SK-N-SH (cell line): ENCODE results near the gene PDE9A. TPM values are rescaled to one million over a fixed set of nuclear protein-coding genes. Genes with fewer than 3 reads are reported as not detected.

Experiments
- CTCF ChIA-PET: fragments of 300-600, 350-600 bp; formaldehyde crosslinking; extraction: SDS; loops from one replicate; lab custom pipeline; 2021; lab: Yijun Ruan, JAX
- POLR2A ChIA-PET: fragments of 350-600 bp; sonication (Branson Sonifier 250); formaldehyde crosslinking; extraction: SDS; loops from one replicate; lab custom pipeline; 2020; ENCODE audit warnings: antibody characterized with exemption, inconsistent platforms; lab: Yijun Ruan, JAX
- DNase-seq: peaks from one replicate; pipeline ENCODE4 v3.0.0; 2012
- H2AFZ ChIP-seq: fragments of 200-600 bp; sonication (generic); 2 replicates; pipeline ENCODE4 v1.8.1; 2016; ENCODE audit warnings: antibody characterized with exemption, mild to moderate bottlenecking, low read depth
- H3F3A ChIP-seq: fragments of 200-600 bp; sonication (generic); replicated peaks from 2 replicates; pipeline ENCODE3; 2016; ENCODE audit warnings: antibody characterized with exemption, mild to moderate bottlenecking; ENCODE audit not compliant: insufficient read depth
- H3K27ac ChIP-seq, 2 experiments: fragments of 200-500 bp in 1 of 2; fragments of 200-600 bp in 1 of 2; sonication (Bioruptor generic) in 1 of 2; sonication (generic), shearing (Covaris generic) in 1 of 2; 2 replicates each; pipeline versions ENCODE4 v1.5.1 to v1.6.1; 2014 to 2016; ENCODE audit warnings: low read depth in 2 of 2, inconsistent platforms in 1 of 2, low read length in 1 of 2, mild to moderate bottlenecking in 1 of 2, mixed read lengths in 1 of 2
- H3K27me3 ChIP-seq: fragments of 200-600 bp; sonication (generic), shearing (Covaris generic); 2 replicates; pipeline ENCODE4 v1.6.1; 2016; ENCODE audit warnings: mixed run types; ENCODE audit not compliant: insufficient read depth
- H3K36me3 ChIP-seq, 2 experiments: fragments of 200-500 bp in 1 of 2; fragments of 200-600 bp in 1 of 2; sonication (Bioruptor generic) in 1 of 2; sonication (generic) in 1 of 2; replicated peaks in 1 of 2; 2 replicates each; pipeline versions ENCODE3 to v1.5.1; 2014 to 2016; ENCODE audit warnings: low read length in 1 of 2, mild to moderate bottlenecking in 1 of 2; ENCODE audit not compliant: insufficient read depth in 2 of 2, control insufficient read depth in 1 of 2
- H3K4me1 ChIP-seq, 2 experiments: fragments of 200-500 bp in 1 of 2; fragments of 200-600 bp in 1 of 2; sonication (Bioruptor generic) in 1 of 2; sonication (generic), shearing (Covaris generic) in 1 of 2; 2 replicates each; pipeline versions ENCODE4 v1.5.1 to v1.6.1; 2014 to 2016; ENCODE audit warnings: low read depth in 1 of 2, low read length in 1 of 2, mixed run types in 1 of 2; ENCODE audit not compliant: insufficient read depth in 2 of 2, control insufficient read depth in 1 of 2
- H3K4me2 ChIP-seq: fragments of 200-600 bp; sonication (generic), shearing (Covaris generic); 2 replicates; pipeline ENCODE4 v1.6.1; 2017; ENCODE audit warnings: mixed run types
- H3K4me3 ChIP-seq, 2 experiments: fragments of 200-500 bp in 1 of 2; fragments of 200-600 bp in 1 of 2; sonication (Bioruptor generic) in 1 of 2; sonication (generic), shearing (Covaris generic) in 1 of 2; 2 replicates each; pipeline versions ENCODE4 v1.5.1 to v1.8.1; 2014 to 2016; ENCODE audit warnings: low read depth in 2 of 2, inconsistent platforms in 1 of 2, low read length in 1 of 2, mild to moderate bottlenecking in 1 of 2, mixed read lengths in 1 of 2, moderate library complexity in 1 of 2
- H3K79me2 ChIP-seq: fragments of 200-600 bp; sonication (generic); 2 replicates; pipeline ENCODE4 v1.8.1; 2017; ENCODE audit warnings: mild to moderate bottlenecking; ENCODE audit not compliant: insufficient read depth
- H3K9ac ChIP-seq: fragments of 200-600 bp; sonication (generic); 2 replicates; pipeline ENCODE4 v1.6.1; 2017; ENCODE audit warnings: mixed run types
- H3K9me2 ChIP-seq: fragments of 200-600 bp; sonication (generic); 2 replicates; pipeline ENCODE4 v1.6.1; 2017; ENCODE audit warnings: mixed run types
- H3K9me3 ChIP-seq: fragments of 200-600 bp; sonication (generic); 2 replicates; pipeline ENCODE4 v1.6.1; 2017; ENCODE audit warnings: mixed run types, mild to moderate bottlenecking, moderate library complexity
- H4K20me1 ChIP-seq: fragments of 200-600 bp; sonication (generic); 2 replicates; pipeline ENCODE4 v1.6.1; 2017; ENCODE audit warnings: mild to moderate bottlenecking, mixed run types; ENCODE audit not compliant: insufficient read depth
- CHD2 ChIP-seq: fragments of 150-350 bp; IDR thresholded peaks from 2 replicates; pipeline ENCODE4 v1.6.1; 2018; ENCODE audit warnings: low read length; ENCODE audit not compliant: partially characterized antibody
- ELF1 ChIP-seq: IDR thresholded peaks from 2 replicates; pipeline ENCODE4 v1.4.0; 2012
- EP300 ChIP-seq, 2 experiments: IDR thresholded peaks; 2 replicates each; pipeline versions ENCODE4 v1.4.0 to v1.6.1; 2012; ENCODE audit warnings: borderline replicate concordance in 1 of 2, low read depth in 1 of 2, low read length in 1 of 2
- FOXM1 ChIP-seq: IDR thresholded peaks from 2 replicates; pipeline ENCODE4 v1.4.0; 2012; ENCODE audit warnings: low read depth, mild to moderate bottlenecking
- GATA2 ChIP-seq: sonication (generic); formaldehyde crosslinking; IDR thresholded peaks from 2 replicates; pipeline ENCODE4 v1.5.0; 2020; ENCODE audit warnings: mild to moderate bottlenecking, missing genetic modification reagents
- MXI1 ChIP-seq: IDR thresholded peaks from 2 replicates; pipeline ENCODE4 v1.6.1; 2012; ENCODE audit warnings: mild to moderate bottlenecking, low read depth, low read length, improper control_type of control experiment
- NFIC ChIP-seq: IDR thresholded peaks from 2 replicates; pipeline ENCODE4 v1.4.0; 2012; ENCODE audit warnings: borderline replicate concordance
- NRF1 ChIP-seq: IDR thresholded peaks from 2 replicates; pipeline ENCODE4 v1.6.1; 2012; ENCODE audit warnings: low read depth, mild to moderate bottlenecking, low read length
- PBX3 ChIP-seq: IDR thresholded peaks from 2 replicates; pipeline ENCODE4; 2012
- RCOR1 ChIP-seq: fragments of 150-350 bp; IDR thresholded peaks from 2 replicates; pipeline ENCODE4 v1.6.1; 2017; ENCODE audit warnings: antibody characterized with exemption, low read length
- RFX5 ChIP-seq: IDR thresholded peaks from 2 replicates; pipeline ENCODE4 v1.6.1; 2012; ENCODE audit warnings: mild to moderate bottlenecking, improper control_type of control experiment, low read length
- RXRA ChIP-seq: IDR thresholded peaks from 2 replicates; pipeline ENCODE4 v1.4.0; 2012; ENCODE audit warnings: low read depth, mild to moderate bottlenecking, borderline replicate concordance
- SIN3A ChIP-seq: IDR thresholded peaks from 2 replicates; pipeline ENCODE4 v1.6.1; 2012; ENCODE audit warnings: low read depth, mild to moderate bottlenecking, low read length, moderate library complexity, borderline replicate concordance
- TCF12 ChIP-seq: IDR thresholded peaks from 2 replicates; pipeline ENCODE4 v1.4.0; 2012
- TEAD4 ChIP-seq: IDR thresholded peaks from 2 replicates; pipeline ENCODE4 v1.4.0; 2012; ENCODE audit warnings: mild to moderate bottlenecking, borderline replicate concordance; ENCODE audit not compliant: insufficient read depth
- YY1 ChIP-seq: IDR thresholded peaks from 2 replicates; pipeline ENCODE4 v1.4.0; 2012; ENCODE audit warnings: low read depth, mild to moderate bottlenecking
- WGBS: methylation state at CpG from one replicate; pipeline ENCODE4 v1.1.6; 2017; ENCODE audit warnings: low lambda C conversion rate; 5-methylcytosine and 5-hydroxymethylcytosine counted together
- polyA plus RNA-seq, 3 experiments: library from polyadenylated mRNA; depleted of rRNA; stranded (reverse); fragments of >200 nt; gene quantifications; 2 replicates each; pipeline ENCODE4 v1.2.3, GENCODE V29; 2012
- TF ChIP-seq, protein P1 (sequence below): IDR thresholded peaks from 2 replicates; pipeline ENCODE4 v1.6.1; 2012; ENCODE audit warnings: mild to moderate bottlenecking, low read depth, low read length, moderate library complexity
- TF ChIP-seq, protein P2 (sequence below): fragments of 150-350 bp; IDR thresholded peaks from 2 replicates; pipeline ENCODE4 v1.6.1; 2016; ENCODE audit warnings: mild to moderate bottlenecking, low read depth, low read length

Gene PDE9A
- polyA plus RNA-seq, 1 of the 3 experiments (the other 2 are of a cell fraction): 0.28 TPM

DNA sequence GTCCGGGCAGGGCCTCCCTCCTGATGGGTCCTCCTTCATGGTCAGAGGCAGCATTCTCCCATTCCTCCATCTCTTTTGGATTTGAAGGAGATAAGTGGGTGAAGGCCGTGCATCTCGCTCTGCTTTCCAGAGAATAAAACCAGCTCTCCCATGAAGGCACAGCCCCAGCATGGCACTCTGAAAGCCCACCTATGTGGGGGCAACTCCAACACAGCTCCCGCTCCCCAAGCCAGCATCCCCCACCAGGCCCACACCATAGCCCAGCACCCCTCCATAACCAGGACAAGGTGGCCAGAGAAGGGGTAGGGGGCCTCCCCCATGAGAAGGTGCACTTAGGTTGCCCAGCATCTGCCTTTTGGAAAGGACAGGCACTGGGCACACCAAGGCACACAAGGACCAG lies 112.2 kb downstream of the PDE9A start:
- CTCF ChIA-PET: no interaction called here
- Histone ChIP-seq H3K9me2 (no peaks in the 10 kb centered on the region), H3K4me3 (no peak overlapping the region), H2AFZ (no peak overlapping the region), H3K4me1 (no peaks in the 10 kb centered on the region), H3K9ac (no peak overlapping the region), H3K4me2 (no peak overlapping the region), H3K27ac (no peak overlapping the region), H3K79me2 (no peaks in the 10 kb centered on the region), H3F3A (no peaks in the 10 kb centered on the region), H4K20me1 (no peaks in the 10 kb centered on the region), H3K9me3 (no peaks in the 10 kb centered on the region), H3K36me3 (no peaks in the 10 kb centered on the region), H3K27me3 (no peaks in the 10 kb centered on the region)
- WGBS: 56% methylated on average over 4 of the region's 4 CpGs
- POLR2A ChIA-PET: no interaction called here
- DNase-seq: no peak
- TF ChIP-seq NFIC (no peak), ELF1 (no peak), RFX5 (no peak), GATA2 (CRISPR knock-in tag) (no peak), NRF1 (no peak), TCF12 (no peak)
- TF ChIP-seq, protein P1, sequence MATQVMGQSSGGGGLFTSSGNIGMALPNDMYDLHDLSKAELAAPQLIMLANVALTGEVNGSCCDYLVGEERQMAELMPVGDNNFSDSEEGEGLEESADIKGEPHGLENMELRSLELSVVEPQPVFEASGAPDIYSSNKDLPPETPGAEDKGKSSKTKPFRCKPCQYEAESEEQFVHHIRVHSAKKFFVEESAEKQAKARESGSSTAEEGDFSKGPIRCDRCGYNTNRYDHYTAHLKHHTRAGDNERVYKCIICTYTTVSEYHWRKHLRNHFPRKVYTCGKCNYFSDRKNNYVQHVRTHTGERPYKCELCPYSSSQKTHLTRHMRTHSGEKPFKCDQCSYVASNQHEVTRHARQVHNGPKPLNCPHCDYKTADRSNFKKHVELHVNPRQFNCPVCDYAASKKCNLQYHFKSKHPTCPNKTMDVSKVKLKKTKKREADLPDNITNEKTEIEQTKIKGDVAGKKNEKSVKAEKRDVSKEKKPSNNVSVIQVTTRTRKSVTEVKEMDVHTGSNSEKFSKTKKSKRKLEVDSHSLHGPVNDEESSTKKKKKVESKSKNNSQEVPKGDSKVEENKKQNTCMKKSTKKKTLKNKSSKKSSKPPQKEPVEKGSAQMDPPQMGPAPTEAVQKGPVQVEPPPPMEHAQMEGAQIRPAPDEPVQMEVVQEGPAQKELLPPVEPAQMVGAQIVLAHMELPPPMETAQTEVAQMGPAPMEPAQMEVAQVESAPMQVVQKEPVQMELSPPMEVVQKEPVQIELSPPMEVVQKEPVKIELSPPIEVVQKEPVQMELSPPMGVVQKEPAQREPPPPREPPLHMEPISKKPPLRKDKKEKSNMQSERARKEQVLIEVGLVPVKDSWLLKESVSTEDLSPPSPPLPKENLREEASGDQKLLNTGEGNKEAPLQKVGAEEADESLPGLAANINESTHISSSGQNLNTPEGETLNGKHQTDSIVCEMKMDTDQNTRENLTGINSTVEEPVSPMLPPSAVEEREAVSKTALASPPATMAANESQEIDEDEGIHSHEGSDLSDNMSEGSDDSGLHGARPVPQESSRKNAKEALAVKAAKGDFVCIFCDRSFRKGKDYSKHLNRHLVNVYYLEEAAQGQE: no peak

DNA sequence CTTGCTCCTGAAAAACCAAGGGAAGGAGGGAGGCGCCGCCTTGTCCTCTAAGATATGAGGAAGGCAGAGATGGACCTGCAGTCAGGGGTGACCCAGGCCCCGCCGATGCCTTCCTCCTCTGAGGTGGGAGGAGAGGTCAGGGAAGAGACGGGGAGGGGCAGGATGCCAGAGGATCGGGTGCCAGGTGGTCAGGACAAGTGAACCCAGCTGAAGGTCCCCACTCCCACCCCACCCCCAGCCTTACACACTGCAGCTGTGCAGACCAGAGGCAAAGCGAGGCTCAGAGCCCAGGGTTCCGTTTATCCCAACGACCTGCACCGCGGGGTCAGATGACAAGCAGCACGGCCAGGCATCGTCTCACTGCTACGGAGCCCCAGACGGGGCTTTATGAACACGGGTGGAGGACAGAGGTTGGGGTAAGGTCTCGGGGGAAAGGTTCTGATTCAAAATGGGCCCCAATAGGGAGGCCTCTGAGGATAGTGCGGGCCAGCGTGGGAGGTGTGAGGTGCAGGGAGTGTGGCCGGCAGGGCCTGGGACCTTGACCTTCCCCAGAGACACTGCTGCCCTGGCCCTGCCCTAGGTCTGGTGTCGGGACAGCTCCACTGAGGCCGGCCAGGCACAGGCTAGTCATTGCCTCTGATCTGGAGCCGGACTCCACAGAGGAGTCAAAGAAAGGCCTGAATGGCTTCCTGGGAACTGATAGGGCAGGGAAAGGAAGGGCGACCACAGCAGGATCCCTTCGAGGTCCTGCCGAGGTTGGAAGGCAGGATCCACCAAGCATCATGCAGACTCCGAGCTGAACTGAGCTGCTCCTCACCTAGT lies 113.5 kb downstream of the PDE9A start:
- Histone ChIP-seq H3K4me3 (no peak overlapping the region), H3K4me1 (no peaks in the 10 kb centered on the region), H2AFZ (no peak overlapping the region), H4K20me1 (no peaks in the 10 kb centered on the region), H3K9me2 (no peaks in the 10 kb centered on the region), H3K36me3 (no peaks in the 10 kb centered on the region), H3K9ac (no peak overlapping the region), H3K27ac (no peak overlapping the region), H3K4me2 (no peak overlapping the region), H3K27me3 (no peaks in the 10 kb centered on the region), H3F3A (no peaks in the 10 kb centered on the region), H3K79me2 (no peaks in the 10 kb centered on the region), H3K9me3 (no peaks in the 10 kb centered on the region)
- WGBS: 63% methylated on average over 25 of the region's 27 CpGs
- ChIA-PET POLR2A (no interaction called here), CTCF (no interaction called here)
- DNase-seq: no peak
- no peak for TF ChIP-seq CHD2
- no peak for TF ChIP-seq RXRA
- no peak for TF ChIP-seq RCOR1
- TF ChIP-seq, protein P1: no peak
- TF ChIP-seq EP300 (IDR thresholded peaks at IDR 0.05; ENCODE audit: borderline replicate concordance in 1 of 2, low read depth in 1 of 2, low read length in 1 of 2): no peak
- no peak for TF ChIP-seq FOXM1
- TF ChIP-seq MXI1: no peak
- no peak for TF ChIP-seq YY1
- TF ChIP-seq SIN3A: no peak
- no peak for TF ChIP-seq PBX3
- TF ChIP-seq, protein P2, sequence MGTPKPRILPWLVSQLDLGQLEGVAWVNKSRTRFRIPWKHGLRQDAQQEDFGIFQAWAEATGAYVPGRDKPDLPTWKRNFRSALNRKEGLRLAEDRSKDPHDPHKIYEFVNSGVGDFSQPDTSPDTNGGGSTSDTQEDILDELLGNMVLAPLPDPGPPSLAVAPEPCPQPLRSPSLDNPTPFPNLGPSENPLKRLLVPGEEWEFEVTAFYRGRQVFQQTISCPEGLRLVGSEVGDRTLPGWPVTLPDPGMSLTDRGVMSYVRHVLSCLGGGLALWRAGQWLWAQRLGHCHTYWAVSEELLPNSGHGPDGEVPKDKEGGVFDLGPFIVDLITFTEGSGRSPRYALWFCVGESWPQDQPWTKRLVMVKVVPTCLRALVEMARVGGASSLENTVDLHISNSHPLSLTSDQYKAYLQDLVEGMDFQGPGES: no peak
- no peak for TF ChIP-seq TEAD4
- no peak for TF ChIP-seq NFIC
- TF ChIP-seq NRF1: no peak
